Activated T-cell treated with anti-CD3 and anti-CD28 coated beads for 48 hours (primary cell): ENCODE data around the gene GOPC.
A peak's percentile ranks its signal among the peaks of the same experiment; 100 is the strongest.

Source experiments
- DNase-seq: peaks from one replicate; pipeline ENCODE4 v3.0.0-alpha.2; 2020; ENCODE audit warnings: low read depth

GOPC gene

DNA sequence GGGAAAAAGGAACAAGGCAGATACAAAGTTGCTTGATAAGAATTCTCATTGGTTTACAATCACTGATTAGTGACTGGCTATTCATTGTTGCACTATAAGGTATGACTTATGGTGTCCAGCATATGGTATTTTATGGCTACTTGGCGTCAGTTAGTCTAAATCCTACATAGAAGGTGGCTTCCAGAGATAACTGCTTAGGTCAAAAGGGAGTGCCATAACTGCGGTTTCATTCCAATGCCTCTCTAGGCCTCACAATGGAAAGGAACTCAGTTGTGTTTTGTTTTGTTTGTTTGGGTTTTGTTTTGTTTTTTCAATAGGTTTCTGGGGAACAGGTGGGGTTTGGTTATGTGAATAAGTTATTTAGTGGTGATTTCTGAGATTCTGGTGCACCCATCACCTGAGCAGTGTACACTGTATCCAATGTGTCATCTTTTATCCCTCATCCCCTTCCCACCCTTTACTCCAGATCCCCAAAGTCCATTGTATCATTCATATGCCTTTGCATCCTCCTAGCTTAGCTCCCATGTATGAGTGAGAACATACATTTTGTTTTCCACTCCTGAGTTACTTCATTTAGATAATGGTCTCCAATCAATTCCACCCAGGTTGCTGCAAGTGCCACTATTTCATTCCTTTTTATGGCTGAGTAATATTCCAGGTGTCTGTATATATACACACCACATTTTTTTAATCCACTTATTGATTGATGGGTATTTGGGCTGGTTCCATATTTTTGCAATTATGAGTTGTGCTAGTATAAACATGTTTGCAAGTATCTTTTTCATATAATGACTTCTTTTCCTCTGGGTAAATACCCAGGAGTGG, 7.0 kb downstream of the GOPC start:
- DNase-seq = no peak

DNA sequence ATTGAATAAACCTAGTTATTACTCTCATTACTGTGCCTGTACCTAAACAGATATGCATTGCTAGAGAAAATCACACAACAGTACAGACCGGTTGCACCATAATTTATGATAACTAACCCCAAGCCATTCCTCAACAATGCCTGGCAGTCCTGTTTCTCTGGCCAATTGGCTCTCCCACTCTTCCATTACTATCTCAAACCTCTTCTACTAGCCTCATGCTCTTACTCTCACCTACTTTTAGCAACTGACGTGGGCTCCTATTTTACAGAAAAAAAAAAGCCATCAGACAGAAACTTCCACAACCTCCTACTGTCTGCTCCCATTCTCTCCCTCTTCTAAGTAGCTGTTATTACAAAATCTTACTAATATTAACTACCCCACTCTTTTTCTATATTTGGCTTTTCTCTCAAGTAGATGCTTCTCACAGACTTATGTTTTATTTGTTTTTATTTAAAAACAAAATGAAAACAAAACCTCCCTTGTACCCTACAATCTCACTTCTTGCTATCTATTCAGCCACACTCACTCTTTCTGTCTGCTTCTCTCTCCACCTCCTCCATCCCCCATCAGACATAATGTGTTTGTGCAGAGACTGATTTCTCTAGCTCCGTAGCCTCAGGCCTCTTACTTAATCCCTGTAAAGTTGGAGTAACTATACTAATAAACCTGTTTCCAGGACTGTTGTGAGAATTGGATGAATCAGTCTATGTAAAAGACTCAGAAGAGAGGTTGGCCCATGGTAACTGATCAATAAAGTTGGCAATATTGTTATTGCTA, 9.1 kb downstream of the GOPC start:
- DNase-seq = no peak

DNA sequence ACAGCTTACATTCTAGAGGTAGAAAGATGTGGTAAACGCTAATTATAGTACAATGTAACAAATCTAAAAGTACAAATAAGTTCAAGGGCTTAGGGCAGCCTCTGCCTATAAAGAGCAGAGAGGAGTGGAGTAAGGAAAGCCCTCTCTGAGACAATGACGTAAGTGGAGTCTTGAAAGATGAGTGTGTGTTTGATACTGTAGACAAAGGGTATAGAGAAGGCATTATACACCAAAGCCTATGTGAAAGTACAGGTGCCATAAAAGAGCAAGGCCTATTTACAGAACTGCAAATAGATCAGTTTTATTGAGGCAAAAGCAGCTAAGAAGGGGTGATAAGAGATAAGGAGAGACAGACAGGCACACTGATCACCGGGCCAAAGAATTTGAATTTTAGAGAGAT, 10.9 kb downstream of the GOPC start:
- no peak for DNase-seq

DNA sequence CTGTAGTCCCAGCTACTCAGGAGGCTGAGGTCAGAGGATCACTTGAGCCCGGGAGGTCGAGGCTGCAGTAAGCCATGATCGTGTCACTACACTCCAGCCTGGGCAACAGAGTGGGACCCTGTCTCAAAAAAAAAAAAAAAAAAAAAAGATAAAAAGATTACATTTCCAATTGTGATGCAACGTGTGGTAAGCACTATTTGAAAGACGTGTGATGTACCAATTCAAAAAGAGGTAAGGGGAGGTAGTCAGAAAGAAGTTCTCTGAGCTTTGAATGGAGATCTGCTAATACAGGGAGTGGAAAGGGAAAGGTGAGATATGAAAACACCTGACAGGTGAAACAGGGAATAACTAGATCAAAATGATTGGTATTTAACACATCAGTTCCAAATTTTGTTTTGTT, 11.9 kb downstream of the GOPC start:
- DNase-seq = no peak

DNA sequence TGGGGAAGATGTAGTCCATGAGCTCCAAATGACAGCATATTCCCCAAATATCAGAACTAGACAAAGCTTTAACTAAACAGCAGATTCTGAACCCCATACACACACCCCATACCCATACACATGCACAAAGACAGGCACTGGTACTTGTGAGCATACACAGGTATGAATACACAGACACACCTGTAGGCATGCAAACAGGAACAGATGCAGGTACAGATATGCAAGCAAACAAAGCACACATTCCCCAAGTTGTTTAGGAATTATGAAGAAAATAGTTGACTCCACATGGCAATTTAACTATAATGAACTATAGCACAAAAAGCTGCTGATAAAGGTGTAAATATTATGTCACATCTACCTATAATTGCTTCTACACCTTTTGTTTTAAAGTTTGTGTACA, 16.7 kb downstream of the GOPC start:
- DNase-seq = no peak

DNA sequence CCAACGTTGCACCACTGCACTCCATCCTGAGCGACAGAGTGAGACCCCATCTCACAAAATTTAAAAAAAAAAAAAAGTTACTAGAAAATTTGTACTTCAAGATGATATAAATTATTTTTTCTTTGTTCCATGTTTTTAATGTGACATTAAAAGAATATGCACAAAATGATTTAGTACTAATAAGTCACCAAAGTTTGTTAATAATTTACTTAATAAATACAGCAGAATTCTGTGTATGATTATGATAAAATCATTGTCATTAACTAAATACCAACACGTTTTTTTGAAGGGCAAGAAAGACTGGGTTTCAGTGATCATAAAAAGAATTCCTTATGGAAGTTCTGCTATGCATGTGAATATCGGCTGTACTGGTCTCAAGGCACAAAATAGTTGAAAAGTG, 28.1 kb downstream of the GOPC start:
- no peak for DNase-seq

DNA sequence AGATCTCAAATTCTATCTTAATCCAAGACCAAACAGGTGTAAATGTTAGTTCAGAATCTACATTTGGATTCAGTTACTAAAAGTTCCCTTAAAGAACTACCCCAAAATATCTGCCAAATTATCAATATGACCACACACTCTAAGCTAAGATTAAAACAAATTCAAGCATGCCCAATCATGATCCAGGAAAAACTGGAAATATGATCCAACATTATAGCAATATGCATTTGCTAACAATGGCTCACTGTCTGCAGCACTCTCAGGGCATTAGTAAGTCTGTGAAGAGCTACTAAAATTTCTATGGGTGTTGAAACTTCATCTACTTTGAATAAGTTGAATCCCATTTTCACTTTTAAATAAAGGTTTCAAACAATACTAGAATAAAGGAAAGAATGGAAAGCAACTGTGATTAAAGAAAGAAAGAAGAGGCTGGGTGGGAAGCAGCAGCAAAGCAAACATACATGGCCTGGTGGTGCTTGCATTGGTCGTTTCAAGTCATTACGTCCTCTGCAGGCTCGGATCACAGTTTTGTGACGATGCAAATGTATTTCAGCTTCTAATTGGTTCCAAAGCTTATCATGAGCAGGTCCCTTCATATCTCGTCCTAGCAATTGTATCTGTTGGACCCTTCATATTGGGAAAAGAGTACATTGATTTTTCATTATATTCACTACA, 29.2 kb downstream of the GOPC start:
- DNase-seq = no peak

DNA sequence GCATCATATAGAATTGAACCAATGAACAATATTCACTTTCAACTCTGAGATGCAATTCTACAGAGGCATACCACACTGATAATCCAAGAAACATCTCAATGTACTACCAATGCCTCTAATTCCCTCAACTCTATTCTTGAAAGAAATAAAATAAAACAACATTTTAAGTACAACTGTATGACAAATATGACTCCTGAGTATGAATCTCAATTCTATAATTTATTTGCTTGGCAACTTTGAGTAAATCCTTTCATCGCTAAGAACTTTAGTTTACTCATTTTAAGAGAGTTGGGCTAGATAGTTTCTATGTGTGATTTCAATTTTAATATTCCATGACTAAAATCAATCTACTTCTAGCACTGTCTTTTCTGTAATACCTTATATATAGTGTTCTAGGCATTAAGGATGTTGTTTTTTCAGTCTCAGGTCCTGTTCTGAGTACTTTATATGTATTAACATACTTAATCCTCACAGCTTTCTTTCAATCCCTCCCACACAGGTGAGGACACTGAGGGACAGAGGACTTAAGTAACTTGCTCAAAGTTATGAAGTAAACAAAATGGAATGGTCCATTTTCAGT, 33.4 kb downstream of the GOPC start:
- no peak for DNase-seq

DNA sequence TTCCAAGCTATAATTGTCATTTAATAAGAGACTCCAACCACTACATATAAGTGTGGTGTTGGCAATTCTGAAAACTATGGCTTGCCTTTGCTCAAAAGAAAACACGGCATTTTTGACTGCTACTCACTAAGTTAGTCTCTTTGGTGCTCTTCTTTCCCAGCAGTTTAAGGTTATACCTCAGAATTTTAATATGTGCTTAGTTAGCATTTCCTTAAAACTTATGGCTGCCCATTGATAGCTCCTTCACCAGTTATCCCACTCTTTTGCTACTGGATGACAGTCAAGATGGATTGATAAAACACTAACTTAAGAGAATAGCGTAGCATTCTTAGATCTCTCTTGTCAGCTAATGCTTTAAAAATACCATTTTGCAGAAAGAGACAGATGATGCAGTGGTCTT, 34.1 kb downstream of the GOPC start:
- no peak for DNase-seq

DNA sequence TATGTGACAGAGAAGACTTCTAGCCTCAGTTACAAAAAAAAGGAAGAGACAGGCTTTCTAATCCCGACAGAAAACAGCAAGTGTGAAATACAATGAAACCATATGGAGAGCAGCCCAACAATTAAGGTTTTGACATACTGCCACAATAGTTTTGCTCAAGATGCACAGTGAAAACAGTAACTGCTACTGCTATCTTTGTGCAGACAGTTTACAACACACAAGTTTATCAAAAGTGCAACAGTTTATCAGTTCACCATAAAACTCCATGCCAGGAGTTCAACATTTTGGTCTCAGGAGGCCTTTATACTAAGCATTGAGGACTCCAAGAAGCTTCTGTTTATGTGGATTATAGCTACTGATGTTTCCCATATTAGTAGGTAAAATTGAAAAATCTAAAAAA, 37.6 kb downstream of the GOPC start:
- no peak for DNase-seq

DNA sequence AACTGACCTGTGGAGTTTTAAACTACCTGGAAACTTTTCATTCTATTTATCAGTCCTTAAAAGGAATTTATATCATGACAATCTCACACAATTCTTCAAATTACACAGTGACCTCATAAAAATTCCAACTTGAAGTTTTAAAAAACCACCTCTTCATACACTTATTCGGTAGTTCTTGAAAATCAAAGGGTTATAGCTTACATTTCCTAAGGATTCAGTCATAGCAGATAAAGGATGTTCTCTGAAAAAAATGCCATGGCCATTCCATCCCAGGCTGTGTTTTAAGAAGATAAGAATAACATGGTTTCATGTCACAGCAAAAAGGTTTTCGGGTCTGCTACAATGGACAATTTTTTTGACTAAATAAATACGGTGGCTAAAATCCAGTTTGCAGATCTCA, 41.2 kb downstream of the GOPC start:
- no peak for DNase-seq

DNA sequence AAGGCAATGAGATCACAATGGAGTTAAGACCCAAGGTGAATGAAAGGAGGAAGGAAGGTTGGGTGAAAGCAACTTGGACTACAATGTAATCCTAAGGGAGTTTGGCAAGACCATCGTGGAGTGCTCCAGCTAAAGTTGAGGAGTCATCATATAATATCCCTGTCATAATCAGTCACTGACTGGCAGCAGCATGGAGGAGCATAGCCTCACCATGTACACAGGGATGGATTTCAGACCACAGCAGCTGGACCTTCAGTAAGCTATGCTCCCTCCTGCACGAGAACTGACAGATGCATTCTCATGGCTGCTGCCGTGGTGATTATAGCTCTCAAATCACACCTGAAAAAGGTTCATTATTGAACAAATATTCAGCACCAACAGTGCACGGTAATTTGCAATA, 43.0 kb downstream of the GOPC start:
- no peak for DNase-seq

DNA sequence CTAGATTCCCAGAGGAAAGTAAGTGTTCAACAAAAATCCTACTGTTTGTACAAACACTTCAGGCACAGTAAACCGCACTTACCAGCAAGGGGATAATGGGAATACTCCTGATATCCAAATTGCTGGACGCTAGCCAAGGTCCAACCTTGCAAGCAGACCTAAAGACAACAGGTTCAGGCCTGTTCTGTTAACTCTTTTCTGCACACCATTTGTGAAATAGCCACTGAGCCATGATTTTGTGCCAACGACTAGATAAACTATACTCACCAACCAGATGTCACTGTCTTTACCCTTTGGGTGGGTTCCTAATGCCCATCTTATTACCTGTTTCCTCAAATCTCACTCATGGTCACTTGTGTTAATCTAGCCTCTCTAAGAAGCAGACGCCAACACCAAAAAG, 43.5 kb downstream of the GOPC start:
- DNase-seq = no peak

DNA sequence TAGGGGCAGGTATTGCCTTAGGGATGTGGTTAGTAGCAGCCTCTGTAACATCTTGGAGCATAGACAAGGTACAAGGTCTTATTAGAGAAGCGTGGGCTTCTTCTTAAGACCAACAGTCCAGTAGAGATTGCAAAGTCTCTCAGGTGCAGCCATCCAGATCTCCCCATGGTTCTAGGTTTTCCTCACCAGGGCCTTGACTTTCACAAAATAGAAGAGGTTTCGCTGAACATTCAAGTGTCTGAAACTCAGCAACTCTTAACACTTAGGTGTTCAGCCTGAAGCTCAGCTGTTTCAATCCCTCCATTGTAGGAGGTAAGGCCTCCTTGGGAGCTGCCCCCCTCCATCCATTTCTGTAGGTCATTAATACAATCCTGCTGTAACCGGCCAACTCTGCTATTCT, 44.4 kb downstream of the GOPC start:
- no peak for DNase-seq

DNA sequence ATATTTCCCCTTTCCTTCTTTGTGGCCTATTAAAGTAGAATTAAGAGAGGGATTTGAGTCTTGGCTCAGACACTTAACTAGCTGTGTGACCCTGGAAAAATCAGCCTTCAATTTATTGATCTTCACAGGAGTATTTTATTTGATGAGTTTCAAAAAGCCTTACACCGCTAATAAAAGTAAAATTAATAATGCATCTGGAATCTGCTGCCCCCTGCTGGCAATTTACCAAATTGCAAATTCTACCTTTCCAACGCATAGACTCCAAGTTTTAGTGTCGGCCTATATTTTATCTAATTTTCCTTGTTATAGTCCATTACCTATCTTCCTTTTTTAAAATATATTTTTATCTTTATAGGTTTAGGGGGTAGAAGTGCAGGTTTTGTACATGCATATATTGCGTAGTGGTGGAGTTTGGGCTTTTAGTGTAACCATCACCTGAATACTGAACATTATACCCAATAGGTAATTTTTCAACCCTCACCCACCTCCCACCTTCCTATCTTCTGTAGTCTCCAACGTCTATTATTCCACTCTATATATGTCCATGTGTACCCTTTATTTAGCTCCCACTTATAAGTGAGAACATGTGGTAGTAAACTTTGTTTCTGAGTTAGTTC, 46.3 kb downstream of the GOPC start:
- DNase-seq = peak; percentile 8

DNA sequence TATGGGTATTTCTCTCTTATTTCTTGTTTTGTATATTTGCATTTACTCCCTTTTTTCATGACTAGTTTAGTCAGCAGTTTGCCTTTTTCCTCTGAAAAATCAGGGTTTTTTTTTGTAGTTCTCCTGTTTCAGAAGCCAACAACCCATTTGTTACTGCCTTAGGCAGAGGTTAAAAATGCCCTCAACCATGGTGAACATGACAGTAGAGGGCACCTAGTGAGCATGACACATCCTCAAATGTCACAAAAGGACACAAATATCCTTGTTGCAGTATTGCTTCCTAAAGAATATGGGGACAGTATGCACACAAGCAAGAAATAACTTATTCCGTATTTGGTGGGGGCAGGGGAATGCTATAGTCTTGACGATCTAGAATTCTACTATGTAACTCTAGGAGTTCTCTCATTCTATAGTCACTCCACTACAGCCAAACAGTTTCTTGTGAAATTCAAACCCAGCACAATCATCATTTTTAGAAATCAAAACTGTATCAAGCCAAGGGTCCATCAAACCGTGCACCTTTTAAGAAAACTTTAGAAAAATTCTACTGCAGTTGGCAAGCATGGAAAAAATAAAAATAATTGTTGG, 47.0 kb downstream of the GOPC start:
- DNase-seq = no peak

DNA sequence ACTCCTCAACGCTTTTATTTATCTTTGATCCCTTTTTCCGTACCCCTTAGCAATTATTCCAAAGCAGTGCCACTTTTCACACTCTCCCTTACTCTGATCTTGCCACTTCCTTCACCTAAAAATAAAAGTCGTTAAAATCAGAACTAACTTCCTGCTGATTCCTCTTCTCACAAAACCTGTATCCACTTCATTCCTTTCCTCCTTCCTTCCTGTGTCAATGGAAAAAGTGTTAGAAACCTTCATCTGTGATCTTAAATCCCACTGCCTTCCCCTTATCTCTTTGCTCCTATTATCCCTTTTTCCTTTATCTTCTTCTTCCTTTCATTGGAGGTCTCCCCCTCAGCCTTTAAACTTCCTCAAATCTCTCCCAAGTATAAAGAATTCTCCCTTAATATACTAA, 49.2 kb downstream of the GOPC start:
- no peak for DNase-seq

DNA sequence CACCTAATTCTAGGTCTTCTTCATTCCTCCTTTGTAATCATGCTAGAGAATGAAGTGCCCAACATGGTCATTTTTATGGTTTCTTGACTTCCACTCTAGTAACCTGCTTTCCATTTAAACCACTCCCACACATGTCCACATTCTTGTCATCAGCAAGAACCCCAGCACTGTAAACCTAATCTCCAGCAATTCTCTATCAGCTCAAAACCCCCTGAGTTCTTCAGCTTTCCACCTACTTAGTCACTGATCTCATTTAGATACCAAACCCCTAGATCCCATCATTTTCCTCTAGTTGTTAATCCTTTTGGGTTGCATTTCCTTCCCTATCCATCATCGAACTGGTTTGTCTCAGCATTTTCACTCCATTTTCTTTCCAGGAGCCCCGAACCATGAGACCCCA, 49.7 kb downstream of the GOPC start:
- DNase-seq = no peak

DNA sequence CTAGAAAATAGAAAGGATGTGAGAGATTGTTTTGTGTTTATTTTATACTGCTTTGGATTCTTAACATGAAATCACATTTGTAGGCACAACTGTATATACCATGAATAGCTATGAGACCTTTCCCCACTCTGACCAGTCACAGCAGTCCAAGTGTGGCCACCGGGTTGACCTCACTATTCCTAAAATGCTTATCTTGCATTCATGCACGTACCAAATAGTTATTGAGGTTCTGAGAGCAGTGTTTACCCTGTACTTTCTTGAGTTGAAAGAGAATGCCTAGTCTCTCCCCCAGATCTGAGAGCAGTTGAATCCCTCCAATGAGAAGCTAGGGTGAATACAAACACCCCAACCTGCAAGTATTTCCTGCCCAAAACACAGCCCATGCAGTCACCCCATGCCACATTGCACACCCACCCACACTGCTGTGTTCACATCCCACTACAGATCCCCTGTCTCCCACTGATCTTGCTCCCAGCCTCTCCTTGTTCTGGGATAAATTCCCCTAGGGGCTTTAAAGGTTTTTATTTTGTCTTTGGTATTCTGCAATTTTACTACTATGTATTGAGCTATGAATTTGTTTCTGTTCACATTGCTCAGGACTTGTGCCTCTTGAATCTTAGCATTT, 51.6 kb downstream of the GOPC start:
- DNase-seq = no peak

DNA sequence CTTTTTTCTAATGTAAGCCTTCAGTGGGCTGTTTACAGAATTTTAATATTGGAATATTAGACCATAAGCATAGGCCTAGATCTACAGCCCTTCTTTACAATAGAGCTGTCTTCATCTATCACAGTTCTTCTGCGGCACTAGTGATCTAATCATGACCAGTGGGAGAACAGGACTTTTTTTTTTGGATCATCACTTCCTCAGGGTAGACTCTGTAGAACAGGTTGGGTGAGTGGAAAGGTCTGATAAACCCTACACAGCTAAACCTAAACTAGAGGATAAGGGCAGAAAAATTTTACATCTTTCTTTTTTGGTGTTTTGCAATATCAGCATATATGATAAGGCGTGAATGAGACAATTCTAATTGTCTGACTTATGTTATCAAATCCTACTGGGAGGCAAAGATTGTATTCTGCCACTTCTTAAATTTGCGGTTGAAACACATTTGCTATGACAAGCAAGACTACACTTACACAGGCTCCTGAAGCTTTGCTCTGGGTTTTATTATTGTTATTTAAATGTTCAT, 52.2 kb downstream of the GOPC start:
- DNase-seq = no peak

DNA sequence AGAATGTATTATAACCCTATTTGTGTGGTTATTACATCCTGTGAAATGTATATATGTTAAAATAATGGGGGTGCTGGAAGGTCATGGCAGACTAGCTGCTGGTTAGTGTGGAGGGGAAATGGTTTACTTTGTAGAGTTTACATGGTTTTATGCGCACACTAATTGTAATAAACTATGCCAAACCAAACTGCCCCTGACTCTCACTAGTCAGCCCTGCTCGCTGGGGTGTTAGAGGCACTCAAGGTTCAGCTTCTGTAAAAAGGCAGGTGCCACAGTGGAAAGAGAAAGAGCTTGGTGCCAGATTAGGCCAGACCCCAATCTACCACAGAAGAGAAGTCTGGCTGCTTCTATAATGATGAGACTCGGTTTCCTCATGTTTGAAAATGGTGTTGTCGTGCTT, 52.7 kb downstream of the GOPC start:
- no peak for DNase-seq
